Measurements from ENCODE around the gene KCNIP4. TPM values are rescaled to one million over a fixed set of nuclear protein-coding genes. Genes with fewer than 3 reads are reported as not detected.

The KCNIP4 gene
- total and polyA plus RNA-seq, 2 of the 8 experiments (the other 6 are each of a cell fraction or from before 2014, with no cell fraction given), result 0.06 TPM; not detected in 1

GRCh38 chr4:21876711-21877110 is 71.9 kb downstream of the KCNIP4 start:
- no peaks in the 10 kb centered on the region for H3K27me3 ChIP-seq (replicated peaks in 1 of 4; ENCODE audit: control insufficient read depth in 3 of 4, extremely low read depth in 1 of 4, insufficient read depth in 3 of 4, low read length in 3 of 4)
- H3K4ac ChIP-seq (replicated peaks; ENCODE audit: insufficient read length, low read depth, low read length), result no peak overlapping the region
- H3K36me3 ChIP-seq (ENCODE audit: control insufficient read depth in 2 of 4, insufficient read depth in 4 of 4, low read length in 3 of 4), result no peaks in the 10 kb centered on the region
- no peak overlapping the region for H3K4me2 ChIP-seq (ENCODE audit: insufficient read depth in 1 of 2, low read depth in 2 of 2, low read length in 2 of 2)
- H3K14ac ChIP-seq (ENCODE audit: insufficient read length), result no peak overlapping the region
- H3K79me1 ChIP-seq (ENCODE audit: low read depth, low read length), result no peaks in the 10 kb centered on the region
- TF ChIP-seq CEBPB (IDR thresholded peaks at IDR 0.05; ENCODE audit: low read depth, low read length), result no peak
- no peak for TF ChIP-seq TAF7 (optimal IDR thresholded peaks at IDR 0.05; ENCODE audit: borderline replicate concordance, low read depth, low read length)
- no peaks in the 10 kb centered on the region for H3K23me2 ChIP-seq (ENCODE audit: low read depth, low read length)
- no peak overlapping the region for H2BK5ac ChIP-seq (ENCODE audit: low read depth, low read length)
- no peak overlapping the region for H2AK5ac ChIP-seq (ENCODE audit: low read depth, low read length)
- no peak overlapping the region for H2BK15ac ChIP-seq (ENCODE audit: low read length)
- no peaks in the 10 kb centered on the region for H3K4me1 ChIP-seq (replicated peaks in 1 of 4; ENCODE audit: control insufficient read depth in 3 of 4, insufficient read depth in 4 of 4, low read length in 3 of 4)
- no peak overlapping the region for H4K5ac ChIP-seq (ENCODE audit: insufficient read length, low read depth, low read length)
- H3K23ac ChIP-seq (ENCODE audit: insufficient read length), result no peak overlapping the region
- DNase-seq (ENCODE audit: low read depth in 1 of 2, low spot score in 2 of 2) (no peak), FAIRE-seq (no peak)
- no peaks in the 10 kb centered on the region for H3K9me3 ChIP-seq (ENCODE audit: insufficient read depth in 2 of 2, low read depth in 1 of 2, low read length in 1 of 2)
- H4K8ac ChIP-seq (ENCODE audit: extremely low read depth, insufficient read depth, low read length), result no peak overlapping the region
- no peak overlapping the region for H2BK120ac ChIP-seq (replicated peaks; ENCODE audit: low read depth, low read length)
- H2BK12ac ChIP-seq (ENCODE audit: low read depth, low read length), result no peak overlapping the region
- H3K79me2 ChIP-seq (ENCODE audit: control insufficient read depth in 1 of 2, insufficient read depth in 2 of 2, low read length in 2 of 2), result no peaks in the 10 kb centered on the region
- ChIA-PET POLR2A (ENCODE audit: partially characterized antibody) (no interaction called here), CTCF (ENCODE audit: partially characterized antibody) (no interaction called here)
- H3K4me3 ChIP-seq (ENCODE audit: extremely low read depth in 1 of 4, insufficient read depth in 2 of 4, low read depth in 3 of 4, low read length in 4 of 4), result no peak overlapping the region
- no peak overlapping the region for H3K18ac ChIP-seq (ENCODE audit: extremely low read depth, low read length)
- no peak overlapping the region for H3K27ac ChIP-seq (ENCODE audit: low read depth, low read length)
- WGBS, 2 experiments (ENCODE audit: extremely low coverage in 1 of 2, insufficient coverage in 1 of 2, insufficient read length in 1 of 2, insufficient replicate concordance in 2 of 2, low coverage in 1 of 2, low lambda C conversion rate in 2 of 2, missing lambda C conversion rate in 1 of 2), result 85% methylated on average over 1 of the region's 1 CpG; no CpG with 5 or more reads in 1 of the 2 experiments
- no peak overlapping the region for H3K56ac ChIP-seq (replicated peaks; ENCODE audit: insufficient read length, low read depth, low read length)
- H3K9ac ChIP-seq (replicated peaks in 1 of 4; ENCODE audit: extremely low read depth in 1 of 4, low read depth in 3 of 4, low read length in 3 of 4), result no peak overlapping the region
- no peak overlapping the region for H2AFZ ChIP-seq (ENCODE audit: low read length)
- H4K91ac ChIP-seq (replicated peaks; ENCODE audit: insufficient read length, low read length), result no peak overlapping the region
- no peak overlapping the region for H2BK20ac ChIP-seq (ENCODE audit: low read length)
- H4K20me1 ChIP-seq (replicated peaks in 1 of 2; ENCODE audit: control insufficient read depth in 1 of 2, insufficient read depth in 2 of 2, low read length in 2 of 2), result no peaks in the 10 kb centered on the region

All from H1 (cell line).